GM13976 (cell line): Measurements from ENCODE around the gene CHST7.

Experiments used
- DNase-seq: peaks from one replicate; pipeline ENCODE4 v3.0.0; 2012; ENCODE audit warnings: low spot score
- CTCF ChIP-seq: IDR thresholded peaks from 2 replicates; pipeline ENCODE4 v1.5.1; 2012; ENCODE audit warnings: borderline replicate concordance, mild to moderate bottlenecking; ENCODE audit not compliant: insufficient read depth; ENCODE audit errors: extremely low read depth, missing control alignments, control extremely low read depth
- in situ Hi-C: fragments of 300-500 bp; cut with MboI; formaldehyde crosslinking; loops from one replicate; pipeline ENCODE4 v1.12.0; 2022; ENCODE audit warnings: low sequenced_read_pairs, mixed read lengths, inconsistent platforms; ENCODE audit not compliant: unreplicated experiment

The CHST7 gene

GRCh38 chrX:46547857-46548256, 25.7 kb upstream of the CHST7 start:
- DNase-seq, result no peak
- no peak for TF ChIP-seq CTCF
- in situ Hi-C loops, result no loop called here

GRCh38 chrX:46549914-46550313, 23.7 kb upstream of the CHST7 start:
- in situ Hi-C loops, result loop anchor here (10.0 kb wide), 1 partner anchor 245 kb away; no protein-coding TSS in a partner anchor
- no peak for DNase-seq
- TF ChIP-seq CTCF, result no peak

- no peak for DNase-seq
- in situ Hi-C loops, result loop anchor here (10.0 kb wide), 1 partner anchor 243 kb away; no protein-coding TSS in a partner anchor
Observed at GRCh38 chrX:46551494-46552128, 22.0 kb upstream of the CHST7 start.

GRCh38 chrX:46553935-46554334, 19.6 kb upstream of the CHST7 start:
- DNase-seq, result no peak
- no peak for TF ChIP-seq CTCF
- in situ Hi-C loops, result loop anchor here (10.0 kb wide), 1 partner anchor 241 kb away; no protein-coding TSS in a partner anchor

More at GRCh38 chrX:46551494-46552128, 22.0 kb upstream of the CHST7 start:
- TF ChIP-seq CTCF, result no peak

- TF ChIP-seq CTCF, result no peak
- in situ Hi-C loops, result loop anchor here (10.0 kb wide), 1 partner anchor 240 kb away; no protein-coding TSS in a partner anchor
- DNase-seq, result no peak
Observed at GRCh38 chrX:46554942-46555341, 18.6 kb upstream of the CHST7 start.

GRCh38 chrX:46559062-46559461, 14.5 kb upstream of the CHST7 start:
- in situ Hi-C loops, result loop anchor here (10.0 kb wide), 1 partner anchor 236 kb away; no protein-coding TSS in a partner anchor
- DNase-seq, result no peak
- TF ChIP-seq CTCF, result no peak
